SU-DHL-6 (cell line): ENCODE results near the gene ZNF276.

ENCODE experiments used
- H2AFZ ChIP-seq: fragments of 200-600 bp; sonication (generic); 2 replicates; pipeline ENCODE4 v1.6.1; 2014; ENCODE audit warnings: low read depth, mild to moderate bottlenecking, moderate library complexity, mixed read lengths, antibody characterized with exemption, low read length; ENCODE audit not compliant: severe bottlenecking
- H3F3A ChIP-seq: fragments of 200-600 bp; shearing (Covaris generic); 2 replicates; pipeline ENCODE4 v1.6.0; 2016; ENCODE audit warnings: antibody characterized with exemption, mild to moderate bottlenecking; ENCODE audit not compliant: insufficient read depth
- H3K27ac ChIP-seq: fragments of 200-600 bp; sonication (generic); 2 replicates; pipeline ENCODE4 v1.5.1; 2016; ENCODE audit warnings: low read depth, mild to moderate bottlenecking, low read length, moderate library complexity, mixed read lengths
- H3K27me3 ChIP-seq: fragments of 200-600 bp; sonication (generic), shearing (Covaris generic); 2 replicates; pipeline ENCODE4 v1.6.0; 2014; ENCODE audit warnings: mild to moderate bottlenecking, low read length
- H3K36me3 ChIP-seq: fragments of 200-600 bp; sonication (generic); 2 replicates; pipeline ENCODE4 v1.6.1; 2014; ENCODE audit warnings: mild to moderate bottlenecking, low read length, mixed read lengths
- H3K4me2 ChIP-seq: fragments of 300-600, 200-600 bp; shearing (Covaris generic), sonication (generic); 2 replicates; pipeline ENCODE4 v1.6.0; 2014; ENCODE audit warnings: low read length, low read depth, mild to moderate bottlenecking; ENCODE audit not compliant: poor library complexity, severe bottlenecking
- H3K4me3 ChIP-seq: fragments of 200-600 bp; sonication (generic); 2 replicates; pipeline ENCODE4 v1.5.1; 2014; ENCODE audit warnings: antibody characterized with exemption, low read length, mild to moderate bottlenecking, mixed read lengths; ENCODE audit not compliant: insufficient read depth, poor library complexity, severe bottlenecking
- H3K79me2 ChIP-seq: fragments of 200-600 bp; sonication (generic); 2 replicates; pipeline ENCODE4 v1.6.1; 2014; ENCODE audit warnings: mild to moderate bottlenecking, low read length, moderate library complexity; ENCODE audit not compliant: insufficient read depth
- H3K9ac ChIP-seq: fragments of 200-600 bp; sonication (generic); 2 replicates; pipeline ENCODE4 v1.7.0; 2014; ENCODE audit warnings: mild to moderate bottlenecking, low read length
- H3K9me2 ChIP-seq: fragments of 200-600 bp; sonication (generic); replicated peaks from 2 replicates; pipeline ENCODE4 v1.6.1; 2014; ENCODE audit warnings: low read length; ENCODE audit not compliant: insufficient read depth
- H3K9me3 ChIP-seq: fragments of 200-600 bp; sonication (generic); 2 replicates; pipeline ENCODE4 v1.6.1; 2014; ENCODE audit warnings: low read length, mixed read lengths; ENCODE audit not compliant: insufficient read depth
- H4K20me1 ChIP-seq: fragments of 200-600 bp; sonication (generic); 2 replicates; pipeline ENCODE4 v1.6.1; 2014; ENCODE audit warnings: low read depth, mild to moderate bottlenecking, antibody characterized with exemption, low read length, moderate library complexity, mixed read lengths
- CTCF ChIP-seq: fragments of 200-600 bp; sonication (generic); IDR thresholded peaks from one replicate; pipeline ENCODE4 v1.5.1; 2017; ENCODE audit warnings: antibody characterized with exemption, mild to moderate bottlenecking, low read length, moderate library complexity; ENCODE audit not compliant: insufficient read depth, poor library complexity, severe bottlenecking
- EZH2phosphoT487 ChIP-seq: fragments of 200-600 bp; sonication (generic), shearing (Covaris generic); conservative IDR thresholded peaks from 2 replicates; pipeline ENCODE4 v1.6.1; 2018; ENCODE audit warnings: mild to moderate bottlenecking, antibody characterized with exemption, low read length, moderate library complexity, mixed read lengths

The ZNF276 gene

GRCh38 chr16:89716493-89716892 lies 4.8 kb upstream of the ZNF276 start:
- Histone ChIP-seq H3K27me3 (no peaks in the 10 kb centered on the region), H3K36me3 (no peaks in the 10 kb centered on the region), H3K27ac (no peak overlapping the region), H2AFZ (no peak overlapping the region), H3K79me2 (no peaks in the 10 kb centered on the region; the same call in 1 of the 2 replicates), H3K9me3 (no peaks in the 10 kb centered on the region), H4K20me1 (no peaks in the 10 kb centered on the region), H3K4me3 (no peak overlapping the region), H3K9ac (no peak overlapping the region), H3K9me2 (no peaks in the 10 kb centered on the region), H3F3A (peaks cover 5% of the 10 kb centered on the region), H3K4me2 (no peak overlapping the region)
- TF ChIP-seq CTCF (no peak), EZH2phosphoT487 (no peak)

- Histone ChIP-seq H3K9me2 (no peaks in the 10 kb centered on the region), H3K27ac (no peak overlapping the region), H3K36me3 (no peaks in the 10 kb centered on the region), H3K27me3 (no peaks in the 10 kb centered on the region), H3K4me2 (no peak overlapping the region), H4K20me1 (no peaks in the 10 kb centered on the region), H3K9ac (no peak overlapping the region), H3F3A (peaks cover 5% of the 10 kb centered on the region), H3K79me2 (no peaks in the 10 kb centered on the region; the same call in 1 of the 2 replicates), H2AFZ (no peak overlapping the region), H3K9me3 (no peaks in the 10 kb centered on the region), H3K4me3 (no peak overlapping the region)
- no peak for TF ChIP-seq CTCF
- no peak for TF ChIP-seq EZH2phosphoT487
These were observed 4.2 kb upstream of the ZNF276 start for GRCh38 chr16:89716916-89717687.

- Histone ChIP-seq H3K36me3 (no peaks in the 10 kb centered on the region), H3K27ac (no peak overlapping the region), H3F3A (peaks cover 5% of the 10 kb centered on the region), H3K9me2 (no peaks in the 10 kb centered on the region), H3K4me2 (no peak overlapping the region), H3K9ac (no peak overlapping the region), H4K20me1 (peaks cover 7% of the 10 kb centered on the region; the same call in 1 of the 2 replicates), H3K9me3 (no peaks in the 10 kb centered on the region), H3K27me3 (no peaks in the 10 kb centered on the region), H3K79me2 (no peaks in the 10 kb centered on the region; the same call in 1 of the 2 replicates), H2AFZ (no peak overlapping the region), H3K4me3 (no peak overlapping the region)
- no peak for TF ChIP-seq CTCF
These were observed 3.4 kb upstream of the ZNF276 start for GRCh38 chr16:89717688-89718505.
